VCaP (cell line): ENCODE measurements around the gene KLK6.

Experiments used
- H3K27ac ChIP-seq: fragments of 450-650 bp; 2 replicates; pipeline ENCODE4 v1.5.1; 2017
- TF ChIP-seq, protein P1 (sequence below): fragments of 450-650 bp; conservative IDR thresholded peaks from 2 replicates; pipeline ENCODE4 v1.5.1; 2017; ENCODE audit warnings: mild to moderate bottlenecking, moderate library complexity

Gene KLK6

GRCh38 chr19:51002089-51002532, 32.7 kb upstream of the KLK6 start:
- H3K27ac ChIP-seq = no peak overlapping the region
- TF ChIP-seq, protein P1, sequence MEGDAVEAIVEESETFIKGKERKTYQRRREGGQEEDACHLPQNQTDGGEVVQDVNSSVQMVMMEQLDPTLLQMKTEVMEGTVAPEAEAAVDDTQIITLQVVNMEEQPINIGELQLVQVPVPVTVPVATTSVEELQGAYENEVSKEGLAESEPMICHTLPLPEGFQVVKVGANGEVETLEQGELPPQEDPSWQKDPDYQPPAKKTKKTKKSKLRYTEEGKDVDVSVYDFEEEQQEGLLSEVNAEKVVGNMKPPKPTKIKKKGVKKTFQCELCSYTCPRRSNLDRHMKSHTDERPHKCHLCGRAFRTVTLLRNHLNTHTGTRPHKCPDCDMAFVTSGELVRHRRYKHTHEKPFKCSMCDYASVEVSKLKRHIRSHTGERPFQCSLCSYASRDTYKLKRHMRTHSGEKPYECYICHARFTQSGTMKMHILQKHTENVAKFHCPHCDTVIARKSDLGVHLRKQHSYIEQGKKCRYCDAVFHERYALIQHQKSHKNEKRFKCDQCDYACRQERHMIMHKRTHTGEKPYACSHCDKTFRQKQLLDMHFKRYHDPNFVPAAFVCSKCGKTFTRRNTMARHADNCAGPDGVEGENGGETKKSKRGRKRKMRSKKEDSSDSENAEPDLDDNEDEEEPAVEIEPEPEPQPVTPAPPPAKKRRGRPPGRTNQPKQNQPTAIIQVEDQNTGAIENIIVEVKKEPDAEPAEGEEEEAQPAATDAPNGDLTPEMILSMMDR = no peak

DNA sequence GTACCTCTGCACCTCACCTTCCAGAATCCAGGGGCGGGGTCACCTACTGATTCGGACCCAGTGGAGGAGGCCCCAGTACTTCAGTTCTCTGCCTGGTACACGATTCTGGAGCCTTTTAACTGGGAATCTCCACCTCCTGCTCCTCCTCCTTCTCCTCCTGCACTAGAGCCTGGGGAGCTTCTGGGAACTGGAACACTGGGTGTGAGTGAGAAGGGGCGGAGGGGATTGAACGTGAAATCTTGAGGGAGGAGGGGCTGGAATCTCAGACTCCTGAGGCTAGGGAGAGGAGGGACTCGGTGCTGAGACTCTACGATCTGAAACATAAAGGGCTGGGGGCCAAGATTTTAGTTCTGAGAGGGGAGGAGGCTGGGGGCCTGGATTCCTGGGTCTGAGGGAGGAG, 32.1 kb upstream of the KLK6 start, which contains the start of gene KLK8:
TSS of gene KLK8 (minus strand) at position 90 of the 400 bp plus-strand sequence. CDS start 437 bp downstream, outside the sequence.
- TF ChIP-seq, protein P1 = no peak
- no peak within 1 kb of the TSS for H3K27ac ChIP-seq

DNA sequence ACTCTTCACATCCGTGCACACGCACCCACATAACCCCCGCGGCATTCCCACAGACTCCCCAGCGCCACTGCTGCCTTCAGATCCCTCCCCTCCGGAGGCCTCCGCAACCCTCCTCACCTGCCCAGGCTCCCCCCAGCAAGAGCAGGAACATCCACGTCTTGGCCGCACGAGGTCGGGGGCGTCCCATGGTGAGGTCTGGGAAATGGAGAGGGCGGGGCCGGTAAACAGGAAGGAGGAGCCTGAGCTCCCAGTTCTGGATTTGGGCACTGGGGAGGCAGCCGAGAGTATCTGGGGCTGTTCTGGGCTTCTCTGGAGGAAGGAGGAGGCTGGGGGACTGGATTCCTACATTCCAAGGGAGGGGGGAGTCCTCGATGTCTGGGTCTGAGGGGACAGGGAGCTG, 31.6 kb upstream of the KLK6 start:
- no peak overlapping the region for H3K27ac ChIP-seq
- TF ChIP-seq, protein P1 = no peak

- H3K27ac ChIP-seq = no peak overlapping the region
- TF ChIP-seq, protein P1 = no peak
These were observed 31.0 kb upstream of the KLK6 start for GRCh38 chr19:51000426-51000825.

GRCh38 chr19:50998686-50999085, 29.3 kb upstream of the KLK6 start:
- TF ChIP-seq, protein P1 = no peak
- no peak overlapping the region for H3K27ac ChIP-seq

DNA sequence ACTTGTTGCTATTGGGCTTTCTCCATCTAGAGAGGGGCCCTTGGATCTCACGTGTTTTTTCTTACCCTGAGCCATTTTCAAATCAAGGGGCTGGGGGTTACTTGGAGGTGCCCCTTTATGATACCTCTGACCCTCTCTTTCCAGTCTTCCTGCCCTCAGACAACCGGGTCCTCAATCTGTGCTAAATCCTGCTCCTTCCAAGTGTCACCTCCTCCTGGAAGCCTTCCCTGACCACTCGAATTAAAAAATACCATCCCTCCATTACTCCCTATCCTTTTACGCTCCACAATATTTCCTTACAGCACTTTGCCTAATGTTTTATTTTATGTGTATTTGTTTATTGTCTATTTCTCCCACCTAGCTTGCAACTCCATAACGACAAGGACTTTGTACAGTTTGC, 28.7 kb upstream of the KLK6 start:
- TF ChIP-seq, protein P1 = no peak
- no peak overlapping the region for H3K27ac ChIP-seq

DNA sequence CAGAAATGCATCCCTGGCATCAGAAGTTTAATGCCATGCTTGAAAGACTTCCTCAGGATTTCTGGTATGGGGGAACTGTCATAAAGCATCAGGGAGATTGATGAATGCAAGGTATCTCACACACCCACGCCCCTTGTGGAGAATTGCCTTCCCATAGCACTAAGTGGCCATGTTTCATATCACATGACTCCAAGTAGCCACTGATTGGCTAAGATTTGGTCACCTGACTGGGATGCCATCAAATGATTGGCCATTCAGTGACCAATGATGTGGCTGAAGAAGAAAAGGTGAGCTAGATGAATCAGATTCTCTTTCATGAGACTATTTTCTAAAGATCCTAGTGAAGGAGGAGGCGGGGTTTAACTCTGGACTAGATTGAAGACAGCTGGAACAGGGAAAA, 24.7 kb upstream of the KLK6 start:
- TF ChIP-seq, protein P1 = no peak
- no peak overlapping the region for H3K27ac ChIP-seq
